GM12801 (cell line): Measurements from ENCODE around the gene MCOLN1.

Experiments used
- TF ChIP-seq, protein P1 (sequence below): IDR thresholded peaks from one replicate; pipeline ENCODE4 v1.5.1; 2011; ENCODE audit warnings: control low read depth; ENCODE audit not compliant: insufficient read length; ENCODE audit errors: extremely low read depth

The MCOLN1 gene

DNA sequence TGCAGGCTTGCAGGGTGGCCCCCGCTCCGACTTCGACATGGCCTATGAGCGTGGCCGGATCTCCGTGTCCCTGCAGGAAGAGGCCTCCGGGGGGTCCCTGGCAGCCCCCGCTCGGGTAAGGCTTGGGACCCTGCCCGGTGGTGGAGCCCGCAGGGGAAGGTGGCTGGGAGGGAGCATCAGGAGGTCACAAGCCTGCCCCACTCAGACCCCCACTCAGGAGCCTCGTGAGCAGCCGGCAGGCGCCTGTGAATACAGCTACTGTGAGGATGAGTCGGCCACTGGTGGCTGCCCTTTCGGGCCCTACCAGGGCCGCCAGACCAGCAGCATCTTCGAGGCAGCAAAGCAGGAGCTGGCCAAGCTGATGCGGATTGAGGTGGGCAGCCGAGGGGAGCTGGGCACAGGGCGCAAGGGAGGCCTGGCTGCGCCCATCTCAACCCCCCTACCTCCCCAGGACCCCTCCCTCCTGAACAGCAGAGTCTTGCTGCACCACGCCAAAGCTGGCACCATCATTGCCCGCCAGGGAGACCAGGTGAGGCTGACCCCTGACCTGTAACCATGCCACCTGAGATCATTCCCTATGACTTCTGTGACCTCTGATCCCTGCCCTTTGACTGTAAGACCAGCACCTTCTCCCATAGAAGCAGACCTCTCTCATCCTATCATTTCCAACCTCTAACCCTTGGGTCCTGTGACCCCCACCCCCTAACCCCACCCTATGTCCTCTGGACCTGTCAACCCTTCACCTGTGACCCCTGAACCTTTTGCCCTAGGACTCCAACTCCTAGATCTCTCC lies 20.3 kb downstream of the MCOLN1 start:
- TF ChIP-seq, protein P1, sequence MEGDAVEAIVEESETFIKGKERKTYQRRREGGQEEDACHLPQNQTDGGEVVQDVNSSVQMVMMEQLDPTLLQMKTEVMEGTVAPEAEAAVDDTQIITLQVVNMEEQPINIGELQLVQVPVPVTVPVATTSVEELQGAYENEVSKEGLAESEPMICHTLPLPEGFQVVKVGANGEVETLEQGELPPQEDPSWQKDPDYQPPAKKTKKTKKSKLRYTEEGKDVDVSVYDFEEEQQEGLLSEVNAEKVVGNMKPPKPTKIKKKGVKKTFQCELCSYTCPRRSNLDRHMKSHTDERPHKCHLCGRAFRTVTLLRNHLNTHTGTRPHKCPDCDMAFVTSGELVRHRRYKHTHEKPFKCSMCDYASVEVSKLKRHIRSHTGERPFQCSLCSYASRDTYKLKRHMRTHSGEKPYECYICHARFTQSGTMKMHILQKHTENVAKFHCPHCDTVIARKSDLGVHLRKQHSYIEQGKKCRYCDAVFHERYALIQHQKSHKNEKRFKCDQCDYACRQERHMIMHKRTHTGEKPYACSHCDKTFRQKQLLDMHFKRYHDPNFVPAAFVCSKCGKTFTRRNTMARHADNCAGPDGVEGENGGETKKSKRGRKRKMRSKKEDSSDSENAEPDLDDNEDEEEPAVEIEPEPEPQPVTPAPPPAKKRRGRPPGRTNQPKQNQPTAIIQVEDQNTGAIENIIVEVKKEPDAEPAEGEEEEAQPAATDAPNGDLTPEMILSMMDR, result no peak

DNA sequence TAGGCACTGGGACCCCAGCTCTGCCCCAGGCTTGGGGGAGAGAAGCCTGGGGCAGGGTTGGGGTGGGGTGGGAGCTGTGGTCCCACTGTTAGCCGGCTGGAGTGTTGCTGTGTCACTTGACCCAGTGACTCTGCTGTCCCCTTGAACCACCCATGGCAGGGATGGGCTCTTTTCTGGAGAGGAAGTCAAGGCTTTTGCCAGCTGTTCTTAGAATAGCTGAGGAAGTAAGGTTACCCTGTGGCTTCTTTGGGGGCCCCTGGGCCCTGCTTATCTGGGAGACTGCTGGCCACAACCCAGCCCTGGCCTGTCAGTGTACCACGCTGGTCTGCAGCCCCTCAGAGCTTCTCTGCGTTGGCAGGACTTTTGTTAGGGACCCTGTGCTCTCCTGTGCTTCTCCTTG lies 22.2 kb downstream of the MCOLN1 start:
- TF ChIP-seq, protein P1, result no peak

DNA sequence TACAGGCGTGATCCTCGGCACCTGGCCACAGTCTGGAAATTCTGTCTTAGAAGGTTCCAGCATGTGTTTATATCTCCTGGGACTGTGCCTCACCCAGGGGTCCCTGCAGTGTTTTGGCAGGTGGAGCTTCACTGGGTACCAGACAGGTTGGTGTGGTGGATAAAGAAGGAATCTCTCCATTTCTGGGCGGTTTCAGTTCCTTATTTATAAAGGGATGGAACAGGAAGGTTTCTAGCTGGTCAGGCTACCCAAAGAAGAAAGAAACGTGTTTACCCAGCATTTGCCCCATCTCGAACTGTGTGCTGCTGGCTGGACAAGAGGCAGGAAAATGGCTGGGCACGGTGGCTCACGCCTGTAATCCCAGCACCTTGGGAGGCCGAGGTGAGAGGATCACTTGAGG lies 22.9 kb downstream of the MCOLN1 start:
- TF ChIP-seq, protein P1, result no peak

DNA sequence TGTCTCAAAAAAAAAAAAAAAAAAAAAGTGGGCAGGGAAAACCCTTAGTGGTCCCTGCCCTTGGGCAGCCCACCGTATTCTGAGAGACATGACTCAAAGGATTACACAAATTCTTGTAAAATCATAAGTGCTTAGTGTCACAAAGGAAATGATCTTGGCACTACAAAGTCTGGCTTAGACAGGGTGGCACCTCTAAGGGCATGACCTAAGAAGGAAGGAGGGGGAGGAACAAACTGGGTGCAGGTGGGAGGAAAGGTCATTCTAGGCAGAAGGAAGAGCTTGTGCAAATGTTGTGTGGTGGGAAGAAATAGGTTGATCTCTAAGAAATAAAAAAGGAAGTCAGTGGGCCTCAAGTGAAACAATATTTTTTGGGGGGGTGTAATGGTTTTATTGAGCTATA lies 23.5 kb downstream of the MCOLN1 start:
- TF ChIP-seq, protein P1, result no peak

DNA sequence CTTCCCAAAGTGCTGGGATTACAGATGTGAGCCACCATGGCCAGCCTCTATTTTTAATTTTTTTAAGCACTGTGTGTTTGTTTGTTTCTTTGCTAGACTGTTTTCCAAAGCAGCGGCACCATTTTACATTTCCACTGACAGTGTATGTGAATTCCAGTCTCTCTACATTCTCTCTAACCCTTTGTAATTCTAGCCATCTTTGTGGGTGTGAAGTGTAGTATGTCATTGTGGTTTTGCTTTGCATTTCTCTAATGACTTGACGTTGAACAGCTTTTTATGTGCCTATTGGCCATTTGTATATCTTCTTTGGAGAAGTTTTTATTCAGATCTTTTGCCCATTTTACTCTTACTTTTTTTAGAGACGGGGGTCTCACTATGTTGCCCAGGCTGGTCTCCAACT lies 24.7 kb downstream of the MCOLN1 start:
- TF ChIP-seq, protein P1, result no peak

DNA sequence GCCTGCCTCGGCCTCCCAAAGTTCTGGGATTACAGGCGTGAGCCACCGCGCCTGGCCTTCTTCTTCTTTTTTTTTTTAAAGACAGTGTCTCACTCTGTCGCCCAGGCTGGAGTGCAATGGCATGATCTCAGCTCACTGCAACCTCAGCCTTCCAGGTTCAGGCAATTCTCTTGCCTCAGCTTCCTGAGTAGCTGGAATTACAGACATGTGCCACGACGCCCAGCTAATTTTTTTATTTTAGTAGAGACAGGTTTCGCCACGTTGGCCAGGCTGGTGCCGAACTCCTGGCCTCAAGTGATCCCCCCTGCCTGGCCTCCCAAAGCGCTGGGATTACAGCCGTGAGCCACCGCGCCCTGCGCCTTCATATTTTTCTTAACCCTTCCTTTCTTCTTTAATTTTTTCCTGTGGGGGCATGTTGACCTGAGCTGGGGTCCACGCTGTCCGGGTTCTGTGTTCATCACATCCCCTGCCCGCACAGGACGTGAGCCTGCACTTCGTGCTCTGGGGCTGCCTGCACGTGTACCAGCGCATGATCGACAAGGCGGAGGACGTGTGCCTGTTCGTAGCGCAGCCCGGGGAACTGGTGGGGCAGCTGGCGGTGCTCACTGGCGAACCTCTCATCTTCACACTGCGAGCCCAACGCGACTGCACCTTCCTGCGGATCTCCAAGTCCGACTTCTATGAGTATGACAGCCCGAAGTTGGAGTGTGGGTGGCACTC lies 27.2 kb downstream of the MCOLN1 start:
- TF ChIP-seq, protein P1, result no peak

DNA sequence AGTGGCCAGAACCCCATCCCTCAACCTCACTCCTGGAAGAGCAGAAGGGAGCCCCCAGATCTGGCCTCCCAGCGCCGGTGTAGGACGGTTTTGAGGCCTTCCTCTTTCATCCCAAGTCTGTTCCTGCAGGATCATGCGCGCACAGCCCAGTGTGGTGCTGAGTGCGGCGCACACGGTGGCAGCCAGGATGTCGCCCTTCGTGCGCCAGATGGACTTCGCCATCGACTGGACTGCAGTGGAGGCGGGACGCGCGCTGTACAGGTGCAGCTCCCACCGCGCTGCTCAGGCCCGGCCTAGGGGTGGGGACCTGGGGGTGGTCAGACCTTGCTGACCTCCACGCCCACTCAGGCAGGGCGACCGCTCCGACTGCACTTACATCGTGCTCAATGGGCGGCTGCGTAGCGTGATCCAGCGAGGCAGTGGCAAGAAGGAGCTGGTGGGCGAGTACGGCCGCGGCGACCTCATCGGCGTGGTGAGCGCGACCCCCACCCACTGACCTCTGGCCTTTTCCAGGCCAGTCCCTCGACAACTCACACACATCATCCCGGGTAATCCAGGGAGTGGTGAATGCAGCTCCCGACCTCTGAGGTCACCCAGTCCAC lies 27.8 kb downstream of the MCOLN1 start:
- TF ChIP-seq, protein P1, result no peak
